HT-29 (cell line): ENCODE results near the gene CEP83. TPM values are rescaled to one million over a fixed set of nuclear protein-coding genes. Genes with fewer than 3 reads are reported as not detected.

Experiments
- DNase-seq: peaks from one replicate; pipeline ENCODE4 v3.0.0-alpha.2; 2015; ENCODE audit warnings: low spot score
- total RNA-seq: library from RNA; depleted of rRNA; stranded (reverse); fragments of >200 nt; shearing (Covaris generic); gene quantifications from 2 replicates; pipeline ENCODE4 v1.2.3, GENCODE V29; 2014

Gene CEP83
- total RNA-seq, 1 experiment from 2014 or later, result 17.7 TPM

GRCh38 chr12:94269316-94269999 is 190.2 kb downstream of the CEP83 start:
- no peak for DNase-seq

DNA sequence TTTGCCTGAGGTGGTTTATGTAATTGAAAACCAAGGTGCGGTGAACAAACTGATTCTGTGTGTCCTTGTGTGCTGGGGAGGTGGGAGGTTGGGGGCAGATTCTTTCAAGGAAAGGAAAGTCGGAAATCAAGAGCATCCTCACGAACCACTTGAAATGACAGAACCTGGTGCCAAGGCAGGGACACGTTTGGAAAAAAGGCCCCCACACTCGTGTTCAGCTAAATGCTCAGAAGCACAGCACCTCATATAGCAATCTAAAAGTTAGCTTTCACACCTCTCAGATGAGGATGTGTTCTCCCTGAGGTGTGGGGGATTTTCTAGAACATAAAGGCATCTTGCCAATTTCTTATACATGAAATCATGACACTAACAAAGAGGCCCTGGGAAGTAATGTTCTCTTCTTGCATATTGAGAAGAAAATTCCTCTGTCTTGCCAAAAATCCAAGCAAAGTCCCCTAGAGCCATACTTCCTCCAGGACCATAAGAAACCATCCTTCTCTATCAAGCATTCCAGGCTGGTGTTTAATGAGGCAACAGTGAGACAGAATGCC is 191.7 kb downstream of the CEP83 start:
- DNase-seq, result no peak

DNA sequence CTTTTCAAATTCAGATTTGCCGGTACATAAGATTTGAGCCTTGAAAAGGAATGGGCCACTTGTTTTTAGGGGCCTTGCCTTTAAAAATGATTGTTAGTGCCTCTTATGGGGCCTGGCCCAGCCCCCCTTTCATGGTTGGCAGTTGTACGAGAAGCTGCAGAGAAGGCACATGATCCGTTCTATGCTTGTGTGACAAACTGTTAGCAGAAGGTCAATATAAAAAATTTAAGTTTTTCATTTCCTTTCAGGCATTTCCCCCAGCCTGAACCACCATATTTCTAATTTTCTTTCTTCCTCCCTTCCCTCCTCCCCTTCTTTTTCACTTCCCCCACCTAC is 192.2 kb downstream of the CEP83 start:
- DNase-seq, result no peak

- no peak for DNase-seq
Observed at GRCh38 chr12:94266796-94267536, 192.7 kb downstream of the CEP83 start.

DNA sequence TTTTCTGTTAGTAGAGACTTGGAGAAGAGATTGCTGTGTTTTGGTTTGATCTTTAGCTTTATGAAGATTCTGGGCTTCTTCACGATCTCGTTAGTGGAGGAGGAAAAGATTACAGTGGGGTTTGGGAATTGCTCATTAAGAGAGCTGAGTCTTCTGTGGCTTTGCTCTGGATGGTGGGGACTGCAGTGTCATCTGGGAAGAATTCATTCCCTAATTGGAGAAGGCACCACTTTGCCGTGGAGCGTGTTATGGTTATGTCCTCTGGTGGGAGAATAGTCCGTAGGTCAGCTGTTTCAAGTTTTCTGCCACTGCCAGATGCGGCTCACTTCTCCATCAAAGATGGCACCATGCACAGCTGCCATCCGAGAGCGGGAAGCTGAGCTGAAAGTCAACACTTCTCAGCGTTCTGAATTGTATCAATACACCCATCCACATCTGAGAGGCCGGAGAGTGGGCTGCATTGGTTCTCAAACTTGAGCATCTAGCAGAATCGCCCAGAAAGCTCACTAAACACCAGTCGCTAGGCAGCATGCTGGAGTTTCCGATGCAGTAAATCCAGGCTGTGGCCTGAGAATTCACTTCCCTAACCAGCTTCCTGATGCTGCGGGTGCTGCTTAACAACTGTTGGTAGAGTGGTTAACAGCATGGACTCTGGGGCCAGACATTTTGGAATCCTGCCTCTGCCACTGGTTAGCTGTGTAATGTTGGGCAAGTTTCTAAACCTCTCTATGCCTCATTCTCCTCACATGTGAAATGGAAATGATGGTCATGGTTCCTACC is 193.5 kb downstream of the CEP83 start:
- DNase-seq, result no peak

DNA sequence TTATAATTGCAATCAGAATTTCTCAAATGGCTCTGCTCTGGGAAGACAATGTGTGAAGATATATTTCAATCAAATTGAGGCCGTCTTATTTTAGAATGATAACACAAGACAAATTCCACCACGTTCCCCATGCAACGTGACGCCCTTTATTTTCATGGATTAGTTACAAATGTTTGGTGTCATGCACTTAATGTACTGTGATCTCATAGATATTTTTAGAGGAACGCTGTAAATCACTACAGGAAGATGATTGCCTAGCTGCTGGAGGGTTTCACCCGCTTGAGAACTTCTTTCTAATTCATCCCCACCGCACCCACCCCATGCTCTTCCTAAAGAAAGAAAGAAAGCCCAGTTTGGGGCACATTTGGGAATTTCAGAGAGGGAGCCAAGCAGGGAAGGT is 194.1 kb downstream of the CEP83 start:
- no peak for DNase-seq

DNA sequence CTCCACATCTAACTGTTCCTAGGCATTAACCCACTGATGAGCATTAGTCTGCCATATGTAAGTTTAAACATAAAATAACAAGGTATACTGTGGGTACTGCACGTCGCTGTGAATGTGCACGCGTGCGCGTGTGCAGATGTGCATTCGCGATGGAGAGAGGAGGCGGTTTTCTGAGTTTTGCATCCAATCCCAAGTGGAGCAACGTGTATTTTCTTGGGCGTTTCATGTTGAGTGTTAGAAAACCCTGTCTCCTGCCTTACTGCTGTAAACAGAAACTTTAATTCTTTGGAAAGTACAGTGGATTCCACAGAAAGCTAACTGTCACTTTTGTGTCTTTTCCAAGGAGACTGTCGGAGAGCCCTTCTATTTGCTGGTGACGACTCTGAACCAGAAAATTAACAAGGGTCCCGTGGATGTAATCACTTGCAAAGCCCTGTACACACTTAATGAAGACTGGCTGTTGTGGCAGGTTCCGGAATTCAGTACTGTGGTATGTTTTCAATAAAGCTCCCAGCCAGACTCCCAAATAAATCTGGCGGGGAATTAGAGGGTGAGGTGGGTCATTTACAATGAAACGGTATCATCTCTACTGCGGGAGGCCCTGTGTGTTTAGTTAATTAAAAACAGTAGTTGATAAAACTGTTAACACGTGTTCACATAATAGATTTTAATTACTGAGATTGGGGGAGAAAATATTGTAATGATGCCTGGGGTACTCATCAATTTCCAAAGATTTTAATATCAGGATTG is 194.8 kb downstream of the CEP83 start:
- no peak for DNase-seq

GRCh38 chr12:94263905-94264561 is 195.6 kb downstream of the CEP83 start:
- DNase-seq, result no peak

DNA sequence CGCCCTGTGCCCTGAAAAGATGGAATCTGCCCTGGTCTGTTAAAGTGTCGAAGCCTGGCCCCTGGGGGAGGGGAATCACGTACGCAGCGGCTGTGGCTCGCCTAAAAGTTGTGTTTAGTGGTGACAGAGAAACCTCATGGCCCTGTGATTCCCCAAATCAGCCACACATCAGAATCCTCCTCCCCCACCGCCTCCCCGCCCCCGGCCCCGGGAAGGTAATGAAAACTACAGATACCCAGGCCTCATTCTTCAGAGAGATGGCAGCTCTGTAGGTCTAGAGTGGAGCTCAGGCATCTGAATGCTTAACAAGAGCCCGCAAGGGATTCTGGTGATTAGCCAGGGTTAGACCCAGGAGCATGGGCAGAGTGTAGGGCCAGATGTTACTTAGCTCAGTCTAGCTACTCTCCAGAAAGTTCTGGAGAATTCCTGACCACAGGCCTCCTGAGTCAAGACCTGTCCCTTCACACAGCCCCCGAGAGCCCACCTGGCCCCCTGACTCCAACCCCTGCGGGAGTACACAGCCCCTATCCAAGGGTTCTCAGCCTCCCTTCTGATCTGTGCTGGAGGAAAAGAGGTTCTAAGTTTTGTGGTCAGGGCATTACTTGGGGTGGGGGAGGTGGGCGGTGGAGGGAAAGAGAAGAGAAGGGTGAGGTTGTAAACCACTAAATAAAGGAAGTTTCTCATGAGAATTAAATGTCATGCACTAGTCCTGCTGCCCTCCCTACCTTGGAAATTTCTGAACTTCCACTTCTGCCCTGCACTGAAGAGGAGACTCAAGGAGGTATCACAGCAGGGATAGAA is 196.5 kb downstream of the CEP83 start:
- no peak for DNase-seq

DNA sequence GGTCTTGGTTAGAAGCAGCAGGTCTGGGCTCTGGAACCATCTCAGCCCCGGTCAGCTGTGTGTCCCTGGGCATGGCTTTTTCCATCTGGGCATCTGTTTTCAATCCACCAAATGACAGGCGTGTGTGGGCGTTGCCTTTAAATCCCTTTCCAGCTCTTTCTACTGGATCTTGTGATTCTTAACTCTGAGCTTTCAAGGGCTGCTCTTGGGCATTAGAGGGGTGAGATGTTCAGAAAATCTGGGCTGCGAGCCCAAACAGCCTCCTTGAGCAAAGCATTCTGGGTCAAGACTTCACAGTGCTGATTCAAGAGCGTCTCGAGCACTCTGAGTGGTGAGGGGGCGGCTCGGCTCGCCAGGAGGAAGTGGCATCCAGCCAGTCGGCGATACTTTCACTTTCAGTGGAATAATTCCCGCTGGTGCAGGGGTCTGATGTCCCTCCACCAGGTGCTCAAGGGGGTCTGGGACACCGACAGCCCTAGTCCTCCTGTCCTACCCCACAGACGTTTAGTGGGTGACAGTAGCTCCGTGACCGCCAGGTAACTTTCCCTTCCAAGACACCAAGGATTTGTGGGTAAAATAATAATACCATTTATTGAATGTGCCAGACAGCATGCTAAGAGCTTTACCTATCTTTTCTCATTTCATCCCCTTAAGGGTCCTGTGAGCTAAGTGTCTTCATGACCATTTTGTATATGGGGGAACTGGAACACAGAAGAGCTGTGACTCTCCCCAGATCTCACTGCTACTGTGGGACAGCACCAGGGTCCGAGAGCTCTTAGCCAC is 197.2 kb downstream of the CEP83 start:
- peak; percentile 38 for DNase-seq

DNA sequence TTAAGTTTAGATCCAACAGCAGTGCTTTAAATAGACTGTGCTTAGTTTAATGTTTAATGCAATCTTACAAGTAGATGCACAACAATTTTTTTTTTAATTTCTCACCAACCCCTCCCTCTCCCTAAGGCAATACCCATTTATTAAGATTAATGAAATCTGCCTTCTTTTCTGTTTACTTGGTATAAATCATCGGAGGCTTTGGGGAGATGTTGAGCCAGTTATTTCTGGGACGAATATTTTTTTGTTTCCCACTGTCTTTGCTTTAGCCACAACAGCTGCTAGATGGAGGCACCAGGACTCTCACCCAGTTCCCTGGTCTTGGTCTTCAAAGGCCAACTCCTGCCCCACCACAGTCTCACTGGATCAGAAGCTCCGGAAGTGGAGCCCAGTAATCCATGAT is 197.9 kb downstream of the CEP83 start:
- DNase-seq, result no peak

DNA sequence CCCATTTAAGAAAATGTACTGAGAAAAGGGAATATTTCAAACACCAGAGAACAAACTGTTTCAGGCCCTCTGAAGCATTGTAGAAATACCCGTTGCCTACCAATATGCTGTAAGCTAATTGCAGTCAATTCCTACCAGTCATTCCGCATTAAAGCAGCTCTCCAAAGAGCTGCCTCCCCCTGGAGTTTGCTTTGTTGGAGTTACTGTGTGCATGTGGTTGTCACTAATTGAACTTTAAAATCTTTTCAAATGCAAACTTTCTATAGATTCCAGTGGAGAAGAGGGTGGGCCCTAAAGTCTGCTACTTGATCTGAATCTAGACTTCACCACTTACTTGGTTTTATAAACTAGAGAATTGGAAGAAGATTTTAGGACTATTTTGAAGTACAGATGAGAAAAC is 198.5 kb downstream of the CEP83 start:
- no peak for DNase-seq

DNA sequence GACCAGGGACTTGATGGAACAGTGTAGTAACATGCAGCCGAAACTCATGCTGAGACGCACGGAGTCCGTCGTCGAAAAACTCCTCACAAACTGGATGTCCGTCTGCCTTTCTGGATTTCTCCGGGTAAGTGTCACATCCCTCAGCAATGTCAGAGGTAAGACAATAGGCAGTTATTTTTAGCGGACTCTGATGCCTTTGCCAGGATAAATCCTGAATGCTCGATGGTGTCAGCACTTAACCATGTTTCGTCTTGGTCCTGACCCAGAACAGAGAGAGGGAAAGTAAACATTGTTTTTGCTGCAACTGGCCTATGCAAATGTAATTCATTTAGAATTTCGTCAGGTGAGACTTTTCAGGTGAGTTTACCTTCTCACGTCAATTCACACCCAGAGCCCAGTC is 198.9 kb downstream of the CEP83 start:
- DNase-seq, result no peak

- no peak for DNase-seq
Observed at GRCh38 chr12:94260017-94260416, 199.7 kb downstream of the CEP83 start.

GRCh38 chr12:94258593-94258992 is 201.1 kb downstream of the CEP83 start:
- no peak for DNase-seq
